GM12878 (cell line): ENCODE data around the gene FTL. TPM values are rescaled to one million over a fixed set of nuclear protein-coding genes. Genes with fewer than 3 reads are reported as not detected.

Experiments
- ATAC-seq: fragments of 200-7000 bp; cut with Tn5 transposase; 3 replicates; pipeline ENCODE4 v1.9.1; 2020; ENCODE audit warnings: mild to moderate bottlenecking, moderate library complexity
- BruUV-seq: library from RNA; stranded (reverse); fragments of 400-500 nt; replicated peaks from 2 replicates; lab custom pipeline; 2021; lab: Mats Ljungman, UMichigan
- CTCF ChIA-PET: fragments of 300-600 bp; sonication (Branson Sonifier 250); formaldehyde crosslinking; extraction: SDS; loops from one replicate; lab custom pipeline; 2021; ENCODE audit warnings: inconsistent platforms; lab: Yijun Ruan, JAX
- POLR2A ChIA-PET: fragments of 350-600 bp; formaldehyde crosslinking; extraction: SDS; loops from one replicate; lab custom pipeline; 2021; ENCODE audit warnings: inconsistent platforms; lab: Charles Lee
- RAD21 ChIA-PET: fragments of 300-600 bp; sonication (Branson Sonifier 250); formaldehyde crosslinking; loops from one replicate; lab custom pipeline; 2023; ENCODE audit warnings: antibody characterized with exemption; ENCODE audit not compliant: unreplicated experiment; lab: Charles Lee
- SMC1A ChIA-PET: fragments of 300-600 bp; sonication (Branson Sonifier 250); formaldehyde crosslinking; loops from one replicate; lab custom pipeline; 2023; ENCODE audit not compliant: unreplicated experiment, uncharacterized antibody; lab: Charles Lee
- DNase-seq: peaks from one replicate; pipeline ENCODE4 v3.0.0-alpha.2; 2011; ENCODE audit warnings: low read depth, low spot score
- FAIRE-seq: peaks from 3 replicates; lab custom pipeline; 2011; peaks lifted over from hg19 to GRCh38; lab: Jason Lieb, UNC
- H2AFZ ChIP-seq: 2 replicates; pipeline ENCODE4 v1.6.0; 2011; ENCODE audit warnings: low read depth, low read length, control low read depth; ENCODE audit not compliant: control insufficient read depth
- H3K27ac ChIP-seq: 2 replicates; pipeline ENCODE4 v1.5.1; 2011; ENCODE audit warnings: control low read depth; ENCODE audit not compliant: control insufficient read depth, insufficient read depth
- H3K27me3 ChIP-seq, 2 experiments: replicated peaks in 1 of 2; 2 replicates each; pipeline versions ENCODE4 v1.6.0 to v1.6.1; 2011; ENCODE audit warnings: low read length in 1 of 2; ENCODE audit not compliant: control insufficient read depth in 2 of 2, insufficient read depth in 2 of 2
- H3K36me3 ChIP-seq, 2 experiments: 2 replicates each; pipeline ENCODE4 v1.5.1; 2011; ENCODE audit warnings: low read length in 1 of 2; ENCODE audit not compliant: control insufficient read depth in 2 of 2, insufficient read depth in 2 of 2
- H3K4me1 ChIP-seq: 2 replicates; pipeline ENCODE4 v1.6.1; 2011; ENCODE audit warnings: mild to moderate bottlenecking, low read length, moderate library complexity, mixed read lengths; ENCODE audit not compliant: control insufficient read depth, insufficient read depth
- H3K4me2 ChIP-seq: 2 replicates; pipeline ENCODE4 v1.6.0; 2011; ENCODE audit warnings: control low read depth; ENCODE audit not compliant: control insufficient read depth, insufficient read depth
- H3K4me3 ChIP-seq: fragments of 200-600 bp; sonication (generic); 2 replicates; pipeline ENCODE4 v1.5.1; 2016
- H3K79me2 ChIP-seq: 2 replicates; pipeline ENCODE4 v1.6.0; 2011; ENCODE audit warnings: low read length; ENCODE audit not compliant: control insufficient read depth, insufficient read depth
- H3K9ac ChIP-seq: 2 replicates; pipeline ENCODE4 v1.8.0; 2011; ENCODE audit warnings: low read length, control low read depth, mixed read lengths; ENCODE audit not compliant: control insufficient read depth, insufficient read depth
- H3K9me3 ChIP-seq: replicated peaks from 3 replicates; pipeline ENCODE4 v1.5.1; 2011; ENCODE audit warnings: mild to moderate bottlenecking, low read length; ENCODE audit not compliant: control insufficient read depth, insufficient read depth
- H4K20me1 ChIP-seq: 2 replicates; pipeline ENCODE4 v1.6.0; 2011; ENCODE audit not compliant: control insufficient read depth, insufficient read depth
- BACH1 ChIP-seq: fragments of 450-650 bp; IDR thresholded peaks from 2 replicates; pipeline ENCODE4 v1.6.1; 2017; ENCODE audit warnings: mild to moderate bottlenecking, borderline replicate concordance
- BMI1 ChIP-seq: fragments of 450-650 bp; IDR thresholded peaks from 2 replicates; pipeline ENCODE4 v1.6.1; 2016; ENCODE audit warnings: mild to moderate bottlenecking, moderate library complexity, borderline replicate concordance
- CBFB ChIP-seq: IDR thresholded peaks from 2 replicates; pipeline ENCODE4 v1.6.1; 2016; ENCODE audit warnings: antibody characterized with exemption, low read depth
- HCFC1 ChIP-seq: fragments of 150-350 bp; IDR thresholded peaks from 2 replicates; pipeline ENCODE4 v1.6.1; 2014; ENCODE audit warnings: low read length
- MXI1 ChIP-seq: fragments of 150-350 bp; IDR thresholded peaks from 2 replicates; pipeline ENCODE4 v1.6.1; 2011; ENCODE audit warnings: low read depth, mild to moderate bottlenecking, inconsistent platforms, low read length, improper control_type of control experiment
- NBN ChIP-seq: fragments of 450-650 bp; IDR thresholded peaks from 2 replicates; pipeline ENCODE4 v1.6.1; 2016
- PAX8 ChIP-seq: fragments of 450-650 bp; IDR thresholded peaks from 2 replicates; pipeline ENCODE4 v1.6.1; 2017; ENCODE audit warnings: mild to moderate bottlenecking, moderate library complexity
- POLR2A ChIP-seq: IDR thresholded peaks from 2 replicates; pipeline ENCODE4 v1.6.1; 2011; ENCODE audit warnings: low read depth, mild to moderate bottlenecking, low read length
- SP1 ChIP-seq: IDR thresholded peaks from one replicate; pipeline ENCODE4 v1.6.1; 2011; ENCODE audit warnings: low read depth, low read length
- SPI1 ChIP-seq: IDR thresholded peaks from 2 replicates; pipeline ENCODE4 v1.6.1; 2011; ENCODE audit warnings: low read depth, mild to moderate bottlenecking, low read length, moderate library complexity, borderline replicate concordance; ENCODE audit not compliant: insufficient read depth
- TCF7 ChIP-seq: IDR thresholded peaks from 2 replicates; pipeline ENCODE4 v1.6.1; 2014; ENCODE audit warnings: antibody characterized with exemption, borderline replicate concordance
- WGBS: methylation state at CpG from one replicate; pipeline ENCODE4 v1.1.6; 2016; ENCODE audit warnings: low lambda C conversion rate; ENCODE audit not compliant: insufficient replicate concordance, insufficient coverage; ENCODE audit errors: missing lambda C conversion rate; 5-methylcytosine and 5-hydroxymethylcytosine counted together
- in situ Hi-C: fragments of 300-500 bp; cut with MboI; formaldehyde crosslinking; loops from 9 replicates; pipeline ENCODE4 v1.14.3; 2018; ENCODE audit warnings: mixed read lengths
- intact Hi-C: fragments of 100-400 bp; cut with micrococcal nuclease; formaldehyde crosslinking; loops from one replicate; pipeline ENCODE4 v1.14.2; 2022; ENCODE audit not compliant: unreplicated experiment
- polyA plus RNA-seq, 11 experiments: library from polyadenylated mRNA; depleted of rRNA in 4 of 11; unstranded in 6 of 11; stranded (reverse) in 5 of 11; fragments of >200 nt; fragmentation: Nextera tagmentation in 4 of 11; fragmentation: Illumina TruSeq in 1 of 11; extraction: Ambion mirVana in 4 of 11; extraction: Trizol in 1 of 11; gene quantifications; 1 replicate in 1 of 11; 2 replicates in 10 of 11; pipeline versions ENCODE4 v1.2.1 to v1.2.3, GENCODE V29; 2011 to 2016; ENCODE audit warnings: inconsistent platforms in 2 of 11, missing spikeins in 2 of 11, low read depth in 1 of 11
- total RNA-seq, 4 experiments: library from RNA; depleted of rRNA in 3 of 4; stranded (reverse); fragments of >200 nt in 3 of 4; fragmentation: Illumina TruSeq in 1 of 4; extraction: Trizol in 1 of 4; gene quantifications; 2 replicates each; pipeline versions ENCODE4 v1.2.1 to v1.2.3, GENCODE V29; 2013 to 2021
- TF ChIP-seq, protein P1 (sequence below), 3 experiments: IDR thresholded peaks in 2 of 3; conservative IDR thresholded peaks in 1 of 3; 2 replicates each; pipeline ENCODE4 v1.5.1; 2011; ENCODE audit warnings: low read depth in 3 of 3, low read length in 3 of 3, mild to moderate bottlenecking in 3 of 3, control low read depth in 2 of 3, moderate library complexity in 2 of 3, inconsistent platforms in 1 of 3, mixed read lengths in 1 of 3; ENCODE audit not compliant: control insufficient read depth in 2 of 3, insufficient read depth in 1 of 3; ENCODE audit errors: extremely low read depth in 1 of 3
- TF ChIP-seq, protein P2 (sequence below): IDR thresholded peaks from 2 replicates; pipeline ENCODE4 v1.6.1; 2012; ENCODE audit warnings: low read length, inconsistent platforms

The FTL gene
- total and polyA plus RNA-seq, 10 of the 15 experiments (the other 5 are each of a cell fraction or from before 2014, with no cell fraction given), result 364 to 8,913 (median 1,595) TPM

DNA sequence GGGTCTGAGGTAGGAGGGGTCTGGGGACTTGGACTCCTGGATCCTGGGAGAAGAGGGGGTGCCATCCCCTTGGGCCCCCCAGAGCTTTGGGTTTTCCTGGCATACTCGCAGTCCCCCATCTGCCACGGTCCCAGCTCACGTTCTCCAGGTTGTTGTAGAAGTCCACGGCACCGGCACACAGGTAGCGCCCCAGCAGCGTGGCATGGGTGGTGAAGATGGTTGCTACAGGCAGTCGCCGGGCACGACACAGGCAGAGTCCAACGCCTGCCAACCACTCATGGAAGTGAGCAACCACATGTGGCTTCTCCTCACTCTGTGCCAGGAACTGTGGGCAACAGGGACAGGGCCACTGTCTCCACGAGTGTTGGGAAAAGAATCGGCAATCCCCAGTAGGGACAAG lies 20.6 kb downstream of the FTL start:
- peaks cover 6% of the 10 kb centered on the region for H3K79me2 ChIP-seq
- CTCF ChIA-PET, result interaction anchor here (1.4 to 2.1 kb wide), 2 partner anchors 14 to 198 kb away, joined by 3 to 11 read pairs; no protein-coding TSS in a partner anchor
- intact Hi-C loops (no loop called here), in situ Hi-C loops (no loop called here)
- no peak overlapping the region for H3K9ac ChIP-seq
- no peak overlapping the region for H2AFZ ChIP-seq
- no peak overlapping the region for H3K4me3 ChIP-seq
- no peaks in the 10 kb centered on the region for H4K20me1 ChIP-seq
- H3K4me2 ChIP-seq, result no peak overlapping the region
- no peaks in the 10 kb centered on the region for H3K9me3 ChIP-seq
- TF ChIP-seq CBFB (no peak), BACH1 (no peak), POLR2A (no peak), PAX8 (no peak)
- no peak for ATAC-seq
- no TSS peak for BruUV-seq
- SMC1A ChIA-PET, result no interaction called here
- 94% methylated on average over 13 of the region's 13 CpGs for WGBS
- H3K27ac ChIP-seq, result no peak overlapping the region
- no peak for DNase-seq
- peaks cover 3% of the 10 kb centered on the region for H3K4me1 ChIP-seq
- RAD21 ChIA-PET, result no interaction called here
- no peak for FAIRE-seq
- POLR2A ChIA-PET, result interaction anchor here (0.6 kb wide), 1 partner anchor 12 kb away, joined by 4 read pairs; no protein-coding TSS in a partner anchor
- peaks cover 4 to 27% of the 10 kb centered on the region in 2 experiments; a peak in 3 of 4 replicates for H3K36me3 ChIP-seq
- H3K27me3 ChIP-seq, result no peaks in the 10 kb centered on the region

DNA sequence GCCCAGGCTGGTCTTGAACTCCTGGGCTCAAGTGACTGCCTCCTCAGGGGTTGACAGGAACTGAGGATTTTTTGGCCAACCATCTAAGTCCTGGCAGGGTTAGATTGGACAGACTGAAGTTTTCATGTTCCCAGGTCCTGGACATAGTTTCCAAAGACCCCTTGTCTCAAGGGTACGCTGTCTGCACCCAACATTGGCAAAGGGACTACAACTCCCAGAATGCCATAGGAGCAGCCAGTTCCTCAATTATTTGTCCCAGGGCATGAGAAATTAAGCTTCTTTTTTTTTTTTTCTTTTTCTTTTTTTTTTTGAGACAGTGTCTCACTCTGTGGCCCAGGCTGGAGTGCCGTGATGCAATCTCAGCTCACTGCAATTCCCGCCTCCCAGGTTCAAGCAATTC lies 21.1 kb downstream of the FTL start:
- H3K36me3 ChIP-seq, result peaks cover 4 to 27% of the 10 kb centered on the region in 2 experiments; a peak in 3 of 4 replicates
- H3K27me3 ChIP-seq, result no peaks in the 10 kb centered on the region
- POLR2A ChIA-PET, result interaction anchor here (0.6 kb wide), 1 partner anchor 12 kb away, joined by 4 read pairs; no protein-coding TSS in a partner anchor
- H3K4me3 ChIP-seq, result no peak overlapping the region
- DNase-seq (no peak), FAIRE-seq (no peak), ATAC-seq (no peak)
- intact Hi-C loops, result no loop called here
- BruUV-seq, result no TSS peak
- CTCF ChIA-PET, result interaction anchor here (1.1 to 2.1 kb wide), 2 partner anchors 12 to 14 kb away, joined by 3 to 11 read pairs; no protein-coding TSS in a partner anchor
- WGBS, result 93% methylated on average over 2 of the region's 3 CpGs
- in situ Hi-C loops, result no loop called here
- RAD21 ChIA-PET, result no interaction called here
- no peak overlapping the region for H3K9ac ChIP-seq
- H3K9me3 ChIP-seq, result no peaks in the 10 kb centered on the region
- H2AFZ ChIP-seq, result no peak overlapping the region
- H4K20me1 ChIP-seq, result no peaks in the 10 kb centered on the region
- H3K79me2 ChIP-seq, result peaks cover 10% of the 10 kb centered on the region
- H3K4me1 ChIP-seq, result peaks cover 3% of the 10 kb centered on the region
- H3K4me2 ChIP-seq, result no peak overlapping the region
- no peak overlapping the region for H3K27ac ChIP-seq
- SMC1A ChIA-PET, result no interaction called here
- TF ChIP-seq MXI1, result no peak
- no peak for TF ChIP-seq BMI1
- peak; percentile 51; the same call in 1 of the 2 replicates for TF ChIP-seq HCFC1
- TF ChIP-seq SP1, result no peak
- TF ChIP-seq, protein P1, sequence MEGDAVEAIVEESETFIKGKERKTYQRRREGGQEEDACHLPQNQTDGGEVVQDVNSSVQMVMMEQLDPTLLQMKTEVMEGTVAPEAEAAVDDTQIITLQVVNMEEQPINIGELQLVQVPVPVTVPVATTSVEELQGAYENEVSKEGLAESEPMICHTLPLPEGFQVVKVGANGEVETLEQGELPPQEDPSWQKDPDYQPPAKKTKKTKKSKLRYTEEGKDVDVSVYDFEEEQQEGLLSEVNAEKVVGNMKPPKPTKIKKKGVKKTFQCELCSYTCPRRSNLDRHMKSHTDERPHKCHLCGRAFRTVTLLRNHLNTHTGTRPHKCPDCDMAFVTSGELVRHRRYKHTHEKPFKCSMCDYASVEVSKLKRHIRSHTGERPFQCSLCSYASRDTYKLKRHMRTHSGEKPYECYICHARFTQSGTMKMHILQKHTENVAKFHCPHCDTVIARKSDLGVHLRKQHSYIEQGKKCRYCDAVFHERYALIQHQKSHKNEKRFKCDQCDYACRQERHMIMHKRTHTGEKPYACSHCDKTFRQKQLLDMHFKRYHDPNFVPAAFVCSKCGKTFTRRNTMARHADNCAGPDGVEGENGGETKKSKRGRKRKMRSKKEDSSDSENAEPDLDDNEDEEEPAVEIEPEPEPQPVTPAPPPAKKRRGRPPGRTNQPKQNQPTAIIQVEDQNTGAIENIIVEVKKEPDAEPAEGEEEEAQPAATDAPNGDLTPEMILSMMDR (IDR thresholded peaks at IDR 0.05 in 2 of 3, conservative IDR thresholded peaks at IDR 0.05 in 1 of 3; ENCODE audit: control insufficient read depth in 2 of 3, extremely low read depth in 1 of 3, insufficient read depth in 1 of 3, low read depth in 3 of 3, low read length in 3 of 3), result no peak
- TF ChIP-seq, protein P2, sequence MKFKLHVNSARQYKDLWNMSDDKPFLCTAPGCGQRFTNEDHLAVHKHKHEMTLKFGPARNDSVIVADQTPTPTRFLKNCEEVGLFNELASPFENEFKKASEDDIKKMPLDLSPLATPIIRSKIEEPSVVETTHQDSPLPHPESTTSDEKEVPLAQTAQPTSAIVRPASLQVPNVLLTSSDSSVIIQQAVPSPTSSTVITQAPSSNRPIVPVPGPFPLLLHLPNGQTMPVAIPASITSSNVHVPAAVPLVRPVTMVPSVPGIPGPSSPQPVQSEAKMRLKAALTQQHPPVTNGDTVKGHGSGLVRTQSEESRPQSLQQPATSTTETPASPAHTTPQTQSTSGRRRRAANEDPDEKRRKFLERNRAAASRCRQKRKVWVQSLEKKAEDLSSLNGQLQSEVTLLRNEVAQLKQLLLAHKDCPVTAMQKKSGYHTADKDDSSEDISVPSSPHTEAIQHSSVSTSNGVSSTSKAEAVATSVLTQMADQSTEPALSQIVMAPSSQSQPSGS, result no peak
- TF ChIP-seq SPI1, result peak; percentile 55; the same call in 1 of the 2 replicates
- no peak for TF ChIP-seq TCF7
- TF ChIP-seq NBN, result no peak
